ENCODE measurements around the gene PDXK.
"Not testable (repeated sequence)": the region's sequence is repeated elsewhere in the genome, so short reads cannot be mapped to it uniquely, and the experiment has no call there.

The PDXK gene

GRCh38 chr21:43713123-43713522 lies 5.8 kb upstream of the PDXK start:
- no CpG with 5 or more reads among the region's 6 CpGs for WGBS (ENCODE audit: extremely low coverage, insufficient coverage, insufficient read length)
- not testable (repeated sequence) for H3K4me2 ChIP-seq (ENCODE audit: low read length); H2BK5ac ChIP-seq (ENCODE audit: low read depth, low read length, poor library complexity); H2AK5ac ChIP-seq (ENCODE audit: low read length); H3K27me3 ChIP-seq (ENCODE audit: insufficient read depth, low read length); H4K8ac ChIP-seq (ENCODE audit: low read depth, low read length); H3K9me3 ChIP-seq (ENCODE audit: insufficient read depth, low read depth, low read length); H4K12ac ChIP-seq (ENCODE audit: low read depth, low read length); H3K27ac ChIP-seq (ENCODE audit: low read depth, low read length); H2AFZ ChIP-seq (ENCODE audit: insufficient read depth, low read length, poor library complexity); H3K18ac ChIP-seq (ENCODE audit: low read length); H2BK120ac ChIP-seq (ENCODE audit: insufficient read depth, low read length, poor library complexity); H3K4me3 ChIP-seq (ENCODE audit: low read depth, low read length); H3K4ac ChIP-seq (ENCODE audit: low read depth, low read length); H3K79me2 ChIP-seq (ENCODE audit: control insufficient read depth, insufficient read depth, low read length, poor library complexity); H3K9ac ChIP-seq (ENCODE audit: low read length); H3K79me1 ChIP-seq (ENCODE audit: low read length); H3K14ac ChIP-seq (ENCODE audit: low read length); H3K23ac ChIP-seq (ENCODE audit: low read length); DNase-seq; H2BK12ac ChIP-seq (ENCODE audit: low read length); H4K91ac ChIP-seq (ENCODE audit: low read depth, low read length); H3K36me3 ChIP-seq (ENCODE audit: control insufficient read depth in 1 of 2, insufficient read depth in 2 of 2, low read length in 2 of 2); H3K4me1 ChIP-seq (ENCODE audit: control insufficient read depth in 1 of 2, insufficient read depth in 2 of 2, low read length in 2 of 2)

GRCh38 chr21:43716376-43717165 lies 2.4 kb upstream of the PDXK start:
- Histone ChIP-seq H3K14ac (ENCODE audit: low read length) (no peak overlapping the region), H2AK5ac (ENCODE audit: low read length) (no peak overlapping the region), H3K36me3 (ENCODE audit: control insufficient read depth in 1 of 2, insufficient read depth in 2 of 2, low read length in 2 of 2) (peaks cover 0 to 2% of the 10 kb centered on the region in 2 experiments), H4K12ac (ENCODE audit: low read depth, low read length) (no peak overlapping the region), H2BK12ac (ENCODE audit: low read length) (no peak overlapping the region), H3K79me2 (ENCODE audit: control insufficient read depth, insufficient read depth, low read length, poor library complexity) (peaks cover 20% of the 10 kb centered on the region), H3K79me1 (ENCODE audit: low read length) (peaks cover 17% of the 10 kb centered on the region), H2BK120ac (ENCODE audit: insufficient read depth, low read length, poor library complexity) (no peak overlapping the region), H3K27ac (ENCODE audit: low read depth, low read length) (no peak overlapping the region), H3K23ac (ENCODE audit: low read length) (no peak overlapping the region), H3K4me3 (ENCODE audit: low read depth, low read length) (no peak overlapping the region), H3K9me3 (ENCODE audit: insufficient read depth, low read depth, low read length) (no peaks in the 10 kb centered on the region), H4K8ac (ENCODE audit: low read depth, low read length) (no peak overlapping the region), H3K4me2 (ENCODE audit: low read length) (no peak overlapping the region), H3K9ac (ENCODE audit: low read length) (no peak overlapping the region), H4K91ac (ENCODE audit: low read depth, low read length) (no peak overlapping the region), H3K18ac (ENCODE audit: low read length) (no peak overlapping the region), H3K4ac (ENCODE audit: low read depth, low read length) (no peak overlapping the region), H3K27me3 (ENCODE audit: insufficient read depth, low read length) (no peaks in the 10 kb centered on the region), H2AFZ (ENCODE audit: insufficient read depth, low read length, poor library complexity) (no peak overlapping the region), H3K4me1 (ENCODE audit: control insufficient read depth in 1 of 2, insufficient read depth in 2 of 2, low read length in 2 of 2) (peaks cover 21 to 27% of the 10 kb centered on the region in 2 experiments), H2BK5ac (ENCODE audit: low read depth, low read length, poor library complexity) (no peak overlapping the region)
- no CpG with 5 or more reads among the region's 12 CpGs for WGBS (ENCODE audit: extremely low coverage, insufficient coverage, insufficient read length)
- DNase-seq, result no peak

DNA sequence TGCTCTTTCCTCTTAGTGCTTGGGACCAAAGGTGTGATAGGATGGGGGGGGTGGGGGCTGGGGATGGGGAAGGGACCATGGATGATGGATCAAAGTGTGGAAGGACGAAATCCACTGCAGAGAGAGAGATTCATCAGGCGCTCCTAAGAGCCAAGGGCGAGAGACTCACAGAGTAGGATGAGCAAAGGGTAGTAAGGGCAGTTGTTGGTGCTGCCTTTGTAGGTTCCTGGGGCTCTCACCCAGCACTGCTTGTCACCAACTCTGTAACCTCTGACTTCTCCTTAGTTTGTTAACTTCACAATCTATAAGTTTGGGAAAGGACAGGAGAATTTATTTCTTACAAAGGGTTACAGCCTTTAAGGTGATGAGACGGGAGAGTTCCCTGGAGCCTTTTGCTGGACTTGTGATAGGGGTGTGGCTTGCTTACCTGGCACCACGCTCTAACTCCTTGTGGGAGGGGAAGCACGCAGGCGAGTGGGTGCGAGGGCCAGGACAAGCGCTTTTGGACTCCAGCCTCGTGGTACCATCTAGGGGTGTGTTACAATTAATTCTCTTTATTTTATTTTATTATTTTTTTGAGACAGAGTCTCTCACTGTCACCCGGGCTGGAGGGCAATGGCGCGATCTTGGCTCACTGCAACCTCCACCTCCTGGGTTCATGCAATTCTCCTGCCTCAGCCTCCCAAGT lies 1.6 kb upstream of the PDXK start:
- Histone ChIP-seq H3K36me3 (ENCODE audit: control insufficient read depth in 1 of 2, insufficient read depth in 2 of 2, low read length in 2 of 2) (peaks cover 0 to 2% of the 10 kb centered on the region in 2 experiments), H3K14ac (ENCODE audit: low read length) (no peak overlapping the region), H2BK120ac (ENCODE audit: insufficient read depth, low read length, poor library complexity) (no peak overlapping the region), H2AK5ac (ENCODE audit: low read length) (no peak overlapping the region), H3K27ac (ENCODE audit: low read depth, low read length) (no peak overlapping the region), H3K27me3 (ENCODE audit: insufficient read depth, low read length) (no peaks in the 10 kb centered on the region), H2BK5ac (ENCODE audit: low read depth, low read length, poor library complexity) (no peak overlapping the region), H3K23ac (ENCODE audit: low read length) (no peak overlapping the region), H3K18ac (ENCODE audit: low read length) (no peak overlapping the region), H3K79me2 (ENCODE audit: control insufficient read depth, insufficient read depth, low read length, poor library complexity) (peaks cover 20% of the 10 kb centered on the region), H4K91ac (ENCODE audit: low read depth, low read length) (no peak overlapping the region), H3K4ac (ENCODE audit: low read depth, low read length) (no peak overlapping the region), H4K8ac (ENCODE audit: low read depth, low read length) (no peak overlapping the region), H3K9ac (ENCODE audit: low read length) (no peak overlapping the region), H3K9me3 (ENCODE audit: insufficient read depth, low read depth, low read length) (no peaks in the 10 kb centered on the region), H3K4me3 (ENCODE audit: low read depth, low read length) (no peak overlapping the region), H2AFZ (ENCODE audit: insufficient read depth, low read length, poor library complexity) (no peak overlapping the region), H3K4me2 (ENCODE audit: low read length) (no peak overlapping the region), H2BK12ac (ENCODE audit: low read length) (no peak overlapping the region), H4K12ac (ENCODE audit: low read depth, low read length) (no peak overlapping the region), H3K79me1 (ENCODE audit: low read length) (peaks cover 16% of the 10 kb centered on the region), H3K4me1 (ENCODE audit: control insufficient read depth in 1 of 2, insufficient read depth in 2 of 2, low read length in 2 of 2) (peaks cover 18 to 25% of the 10 kb centered on the region in 2 experiments)
- no peak for DNase-seq
- WGBS (ENCODE audit: extremely low coverage, insufficient coverage, insufficient read length), result no CpG with 5 or more reads among the region's 13 CpGs

DNA sequence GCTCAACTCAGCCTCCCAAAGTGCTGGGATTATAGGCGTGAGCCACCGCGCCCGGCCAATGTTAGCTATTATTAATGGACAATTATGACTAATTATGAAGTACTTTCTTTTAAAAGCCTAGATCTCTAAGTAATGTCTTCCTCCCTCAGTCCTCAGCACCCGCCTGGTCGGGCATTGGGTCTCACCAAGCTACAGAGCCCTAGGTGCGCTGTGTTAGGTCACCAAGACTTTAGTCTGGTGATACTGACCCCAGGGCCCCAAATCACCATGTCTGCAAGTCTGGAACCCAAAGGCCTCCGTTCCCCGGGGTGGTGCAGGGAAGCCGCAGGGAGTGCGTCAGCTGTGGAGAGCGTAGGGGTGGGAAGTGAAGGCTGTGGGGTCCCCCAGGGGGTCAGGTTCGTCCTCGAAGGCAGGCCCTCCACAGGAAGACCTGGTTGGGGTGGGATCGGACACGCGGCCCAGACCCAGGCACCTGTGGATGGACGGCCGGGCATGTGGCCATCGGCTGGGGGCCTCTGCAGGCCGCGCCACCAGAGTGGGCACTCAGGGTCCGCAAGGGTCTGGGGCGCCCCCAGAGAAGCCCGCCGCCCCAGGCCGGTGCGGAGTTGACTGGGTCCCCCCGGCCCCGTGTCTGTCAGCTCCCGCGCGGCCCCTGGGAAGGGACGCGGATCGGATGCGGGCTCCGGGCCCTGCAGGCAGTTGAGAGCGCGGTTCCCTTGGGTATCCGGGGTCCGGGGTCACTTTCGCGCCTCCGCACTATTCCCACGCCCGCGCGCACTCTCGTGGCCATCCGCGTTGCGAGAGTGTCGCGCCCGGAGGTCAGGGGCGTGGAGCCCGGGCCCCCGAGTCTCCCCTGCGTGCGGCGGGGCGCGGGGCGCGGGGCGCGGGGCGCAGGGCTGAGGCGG lies 710 bp upstream of the PDXK start:
- Histone ChIP-seq H2BK5ac (ENCODE audit: low read depth, low read length, poor library complexity) (peak overlapping the region; percentile 35), H3K18ac (ENCODE audit: low read length) (peak overlapping the region; percentile 19), H3K27ac (ENCODE audit: low read depth, low read length) (no peak overlapping the region), H2BK12ac (ENCODE audit: low read length) (peak overlapping the region; percentile 19), H3K14ac (ENCODE audit: low read length) (peak overlapping the region; percentile 84), H3K4me3 (ENCODE audit: low read depth, low read length) (peak overlapping the region; percentile 71), H3K9ac (ENCODE audit: low read length) (no peak overlapping the region), H3K79me2 (ENCODE audit: control insufficient read depth, insufficient read depth, low read length, poor library complexity) (peaks cover 20% of the 10 kb centered on the region), H4K91ac (ENCODE audit: low read depth, low read length) (peak overlapping the region; percentile 82), H3K4ac (ENCODE audit: low read depth, low read length) (peak overlapping the region; percentile 37), H2BK120ac (ENCODE audit: insufficient read depth, low read length, poor library complexity) (peak overlapping the region; percentile 36), H3K79me1 (ENCODE audit: low read length) (peaks cover 13% of the 10 kb centered on the region), H2AFZ (ENCODE audit: insufficient read depth, low read length, poor library complexity) (peak overlapping the region; percentile 92), H2AK5ac (ENCODE audit: low read length) (peak overlapping the region; percentile 12), H3K4me2 (ENCODE audit: low read length) (peak overlapping the region; percentile 68), H4K8ac (ENCODE audit: low read depth, low read length) (peak overlapping the region; percentile 90), H3K9me3 (ENCODE audit: insufficient read depth, low read depth, low read length) (no peaks in the 10 kb centered on the region), H3K36me3 (ENCODE audit: control insufficient read depth in 1 of 2, insufficient read depth in 2 of 2, low read length in 2 of 2) (peaks cover 0 to 2% of the 10 kb centered on the region in 2 experiments), H4K12ac (ENCODE audit: low read depth, low read length) (peak overlapping the region; percentile 72), H3K27me3 (ENCODE audit: insufficient read depth, low read length) (no peaks in the 10 kb centered on the region), H3K23ac (ENCODE audit: low read length) (no peak overlapping the region), H3K4me1 (ENCODE audit: control insufficient read depth in 1 of 2, insufficient read depth in 2 of 2, low read length in 2 of 2) (peaks cover 17 to 21% of the 10 kb centered on the region in 2 experiments)
- WGBS (ENCODE audit: extremely low coverage, insufficient coverage, insufficient read length), result no CpG with 5 or more reads among the region's 70 CpGs
- peak; percentile 46 to 68 for DNase-seq
